Amygdala (tissue), 56 donors: ENCODE data around the gene DDX31.
A peak's percentile ranks its signal among the peaks of the same experiment; 100 is the strongest.

ENCODE experiments used
- DNase-seq, 56 donors: peaks; one replicate each; lab custom pipeline; 2025; lab: John Stamatoyannopoulos, UW

The DDX31 gene

DNA sequence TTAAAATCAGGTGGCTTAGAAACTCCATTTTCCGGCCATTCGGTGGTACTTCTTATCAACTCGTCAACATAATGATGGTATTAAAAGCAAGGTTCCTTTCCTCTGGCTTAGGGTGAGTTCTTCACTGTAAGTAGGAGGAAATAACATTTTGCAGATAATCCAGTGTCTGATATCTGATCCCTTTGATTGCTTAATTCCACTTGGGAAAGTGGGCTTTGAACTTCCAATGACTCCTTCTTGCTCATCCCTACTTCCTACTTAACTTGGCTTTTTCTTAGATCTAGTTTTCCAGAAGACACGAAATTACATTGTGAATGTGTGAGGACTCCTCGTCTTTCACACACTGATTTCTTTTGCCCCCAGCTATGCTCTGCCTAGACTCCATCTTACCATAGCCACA is 31.5 kb downstream of the DDX31 start:
- no peak for DNase-seq

- DNase-seq = no peak
Observed at GRCh38 chr9:132637801-132638200, 32.0 kb downstream of the DDX31 start.

GRCh38 chr9:132637351-132637750 is 32.4 kb downstream of the DDX31 start:
- DNase-seq = no peak

DNA sequence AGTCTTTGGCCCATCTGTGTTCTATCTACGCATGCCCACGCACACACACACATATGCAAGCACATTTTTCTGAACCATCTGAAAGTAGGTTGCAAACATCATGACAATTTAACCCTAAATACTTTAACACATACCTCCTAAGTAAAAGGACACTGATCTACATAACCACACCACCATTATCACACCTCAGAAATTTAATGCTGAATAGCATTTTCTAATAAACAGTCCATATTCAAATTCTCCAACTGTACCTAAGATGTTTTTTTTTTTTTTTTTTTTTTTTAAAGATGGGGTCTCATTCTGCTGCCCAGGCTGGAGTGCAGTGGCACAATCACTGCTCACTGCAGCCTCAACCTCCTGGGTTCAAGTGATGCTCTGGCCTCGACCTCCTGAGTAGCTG is 35.5 kb downstream of the DDX31 start:
- no peak for DNase-seq

DNA sequence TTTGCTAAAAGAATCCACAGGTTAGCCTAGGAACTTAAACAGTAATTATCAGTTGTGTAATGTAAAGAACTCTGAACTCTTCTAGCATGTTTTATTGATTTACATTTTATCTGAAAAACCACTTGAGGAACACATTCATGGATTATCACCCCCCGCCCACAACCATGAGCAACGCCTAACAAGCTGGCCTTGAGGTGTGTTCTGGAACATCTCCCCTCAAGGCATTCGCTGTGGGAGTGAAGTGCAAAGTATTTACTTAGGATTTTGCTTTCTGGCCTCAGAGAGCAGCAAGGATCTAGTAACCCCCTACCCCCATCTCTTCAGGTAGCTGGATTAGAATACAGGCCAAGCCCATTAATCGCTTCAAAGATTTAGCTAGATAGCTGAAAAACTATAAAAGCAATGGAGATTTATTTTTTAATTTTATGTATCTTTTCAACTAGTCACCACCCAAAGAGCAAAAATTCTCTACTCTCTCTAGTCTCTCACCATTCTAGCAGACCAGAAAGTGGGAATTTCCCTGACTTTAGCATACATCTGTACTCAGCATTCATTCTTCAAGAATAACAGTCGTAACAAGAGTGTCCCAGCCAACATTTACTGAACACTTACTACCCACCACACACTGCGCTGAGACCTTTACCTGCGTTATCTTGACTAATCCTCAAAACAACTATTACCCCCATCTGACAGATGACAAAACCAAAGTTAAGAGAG is 37.2 kb downstream of the DDX31 start:
- DNase-seq = no peak

GRCh38 chr9:132631685-132632084 is 38.1 kb downstream of the DDX31 start:
- no peak for DNase-seq

GRCh38 chr9:132631280-132631679 is 38.5 kb downstream of the DDX31 start:
- no peak for DNase-seq

DNA sequence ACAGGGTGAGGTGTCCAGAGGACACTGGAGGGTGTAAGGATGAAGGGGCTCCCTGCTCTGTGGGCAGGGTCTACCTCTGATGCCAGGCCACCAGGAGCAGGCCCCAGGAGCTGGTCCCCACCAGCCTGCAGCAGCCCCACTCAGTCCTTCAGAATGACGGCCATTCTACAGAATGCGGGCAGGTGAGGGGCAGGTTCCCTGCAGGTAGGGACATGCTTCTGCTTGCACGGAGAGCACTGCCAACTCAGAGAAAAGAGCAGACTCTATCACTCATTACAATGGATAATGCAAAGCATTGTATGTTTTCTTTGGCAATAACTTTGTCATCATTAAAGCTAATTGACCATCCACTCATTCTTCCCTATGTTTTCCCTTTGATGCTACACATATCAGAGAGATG is 39.0 kb downstream of the DDX31 start:
- DNase-seq = no peak

- DNase-seq = no peak
Observed at GRCh38 chr9:132630116-132630515, 39.7 kb downstream of the DDX31 start.

DNA sequence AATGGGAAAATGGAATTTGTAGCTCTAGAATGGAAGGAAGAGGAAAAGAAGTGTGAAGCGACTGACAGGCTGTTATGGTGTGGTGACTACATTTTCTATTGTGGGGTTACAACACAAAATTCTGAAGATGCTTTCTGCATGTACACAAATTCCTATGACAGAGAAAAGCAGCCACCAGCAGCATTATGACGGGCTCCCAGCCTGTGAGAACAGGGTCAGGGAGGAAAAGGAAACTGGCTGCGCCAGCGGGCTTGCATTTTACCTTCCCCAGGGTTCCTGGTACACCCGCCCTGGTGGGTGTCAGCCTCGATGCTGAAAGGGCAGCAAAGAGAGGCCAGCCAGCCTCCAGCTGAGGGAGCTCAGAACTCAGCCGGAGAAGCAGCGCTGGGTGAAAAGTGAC is 41.0 kb downstream of the DDX31 start:
- no peak for DNase-seq

DNA sequence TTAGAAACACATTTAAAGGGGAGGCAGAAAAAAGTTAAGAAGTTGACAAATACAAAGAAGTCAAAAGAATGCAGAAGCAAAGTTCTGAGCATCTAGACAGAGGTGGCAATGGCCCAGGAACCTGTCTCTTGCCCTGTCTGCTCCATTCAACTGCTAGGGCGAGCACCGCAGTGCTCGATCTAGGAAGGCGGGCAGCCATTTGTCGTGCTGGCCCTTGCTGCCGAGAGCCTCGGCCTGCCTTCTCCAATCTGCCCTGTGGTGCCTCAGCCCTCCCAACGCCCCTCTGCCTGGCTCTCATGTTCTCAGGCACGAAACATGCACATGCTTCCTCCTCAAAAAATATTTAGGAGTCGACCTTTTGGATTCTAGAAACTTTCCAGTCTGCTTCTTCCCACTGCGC is 42.2 kb downstream of the DDX31 start:
- DNase-seq = no peak

DNA sequence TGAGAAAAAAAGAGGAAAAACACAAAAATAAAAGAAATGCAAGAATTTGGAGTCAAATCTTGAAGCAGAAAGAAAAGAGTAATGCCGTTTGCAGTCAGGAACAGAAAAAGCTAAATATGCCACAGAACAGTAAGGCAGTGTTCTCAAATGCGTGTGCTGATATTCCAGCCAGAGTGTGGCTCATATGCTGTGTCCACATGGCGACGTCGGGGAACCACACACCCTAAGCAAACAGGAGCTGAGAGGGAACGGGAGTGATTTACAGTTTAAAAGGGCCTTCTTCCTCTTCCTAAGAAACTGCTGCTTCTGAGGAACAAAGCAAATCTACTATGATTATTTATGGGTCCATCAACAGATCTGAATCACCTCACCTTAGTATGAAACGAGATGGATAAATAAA is 42.7 kb downstream of the DDX31 start:
- DNase-seq = no peak

DNA sequence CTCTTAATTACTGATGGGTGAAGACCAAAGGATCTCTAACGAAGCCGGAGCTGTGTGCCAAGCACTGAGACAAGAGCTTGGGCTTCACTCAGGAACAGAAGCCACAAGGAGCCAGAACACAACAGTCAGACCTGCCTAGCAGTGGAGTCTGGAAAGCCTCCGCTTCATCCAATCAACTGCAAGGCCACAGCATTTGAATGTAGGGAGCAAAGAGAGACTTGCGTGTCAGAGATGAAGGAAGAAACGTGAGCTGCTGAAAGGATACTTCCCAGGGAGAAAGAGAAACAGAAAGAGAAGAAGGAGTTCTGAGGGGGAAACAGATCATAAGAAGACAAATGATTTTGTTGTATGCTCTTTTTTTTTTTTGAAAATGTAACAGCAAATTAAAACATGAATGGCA is 43.5 kb downstream of the DDX31 start:
- DNase-seq = no peak

DNA sequence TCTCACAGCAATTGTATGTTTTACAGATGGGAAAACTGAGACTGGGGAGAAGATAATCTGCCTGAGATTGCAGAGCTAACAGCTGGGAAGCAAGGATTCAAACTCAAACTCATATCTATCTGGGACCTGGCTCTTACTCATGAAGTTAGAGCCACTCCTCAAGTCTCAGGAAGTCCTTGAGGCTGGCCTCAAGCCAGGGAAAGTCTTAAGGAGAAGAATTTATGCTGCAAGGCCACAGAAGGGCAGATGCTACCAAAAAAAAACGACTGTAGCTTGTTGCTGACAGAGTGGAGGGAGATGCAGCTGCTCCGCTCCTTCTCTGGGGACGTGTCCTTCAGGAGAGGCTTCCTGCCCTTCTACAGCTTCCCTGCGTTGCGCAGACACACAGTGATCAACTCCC is 47.6 kb downstream of the DDX31 start:
- no peak for DNase-seq

DNA sequence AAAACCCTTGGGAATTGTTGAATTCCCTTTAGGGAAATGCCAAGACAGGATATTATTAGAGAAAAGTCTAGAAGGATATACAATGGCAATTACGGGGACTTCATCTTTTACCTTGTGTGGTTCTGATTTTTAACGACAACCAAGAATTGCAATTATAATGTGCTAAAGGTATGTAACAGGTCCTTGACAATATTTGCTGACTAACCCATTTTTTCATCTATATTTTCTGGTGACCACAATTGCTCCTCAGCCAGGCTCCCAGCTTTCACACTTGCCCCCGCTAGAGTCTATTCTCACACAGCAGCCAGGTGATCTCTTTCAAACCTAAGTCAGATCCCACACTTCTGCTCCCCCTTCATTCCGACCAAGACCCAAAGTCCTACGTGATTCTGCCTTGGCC is 53.1 kb downstream of the DDX31 start:
- DNase-seq = no peak

DNA sequence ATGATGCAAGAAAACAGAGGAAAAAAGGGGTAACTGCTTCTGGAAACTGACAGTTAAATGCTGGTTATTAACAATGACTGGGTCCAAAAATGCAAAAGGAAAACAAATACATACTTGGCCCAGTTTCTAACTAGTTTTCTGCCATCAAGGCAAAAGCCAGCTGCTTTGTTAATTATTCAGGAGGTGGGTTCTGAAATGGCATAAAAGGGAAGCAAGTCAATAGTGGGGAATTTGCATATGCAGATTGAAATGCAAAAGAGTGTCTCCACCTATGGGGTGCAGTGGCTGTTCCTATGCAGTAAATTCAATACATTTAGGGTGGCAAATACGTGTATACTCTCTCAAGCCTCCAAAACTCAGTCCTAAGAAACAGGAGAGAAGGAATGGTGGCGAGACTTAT is 54.0 kb downstream of the DDX31 start:
- DNase-seq = no peak

DNA sequence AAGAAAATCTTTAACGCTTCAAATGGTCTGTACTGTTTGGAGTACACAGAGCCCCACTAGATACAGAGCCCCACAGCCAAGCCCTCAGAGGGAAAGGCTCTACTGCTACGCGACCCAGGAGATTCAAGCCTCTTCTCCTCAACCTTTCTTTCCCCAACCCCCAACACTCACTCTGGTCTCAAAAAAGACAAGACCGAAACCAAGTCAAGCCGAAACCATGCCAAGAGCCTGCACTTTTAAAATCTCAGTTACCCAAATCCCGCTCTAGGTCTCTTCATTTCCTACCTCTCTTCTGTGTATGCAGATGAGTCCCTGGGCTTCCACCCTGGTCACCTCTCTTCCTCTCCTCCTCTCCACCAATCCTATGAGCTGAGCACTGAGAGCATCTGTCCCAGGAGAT is 55.5 kb downstream of the DDX31 start:
- DNase-seq = no peak

GRCh38 chr9:132610661-132611060 is 59.1 kb downstream of the DDX31 start:
- DNase-seq = no peak

- no peak for DNase-seq
Observed at GRCh38 chr9:132609829-132610228, 60.0 kb downstream of the DDX31 start.

- peak in 2 of 56 donors; percentile 11 to 17 for DNase-seq
Observed at GRCh38 chr9:132609184-132609583, 60.6 kb downstream of the DDX31 start.

GRCh38 chr9:132606066-132606465 is 63.7 kb downstream of the DDX31 start:
- DNase-seq = peak in 1 of 56 donors; percentile 31

DNA sequence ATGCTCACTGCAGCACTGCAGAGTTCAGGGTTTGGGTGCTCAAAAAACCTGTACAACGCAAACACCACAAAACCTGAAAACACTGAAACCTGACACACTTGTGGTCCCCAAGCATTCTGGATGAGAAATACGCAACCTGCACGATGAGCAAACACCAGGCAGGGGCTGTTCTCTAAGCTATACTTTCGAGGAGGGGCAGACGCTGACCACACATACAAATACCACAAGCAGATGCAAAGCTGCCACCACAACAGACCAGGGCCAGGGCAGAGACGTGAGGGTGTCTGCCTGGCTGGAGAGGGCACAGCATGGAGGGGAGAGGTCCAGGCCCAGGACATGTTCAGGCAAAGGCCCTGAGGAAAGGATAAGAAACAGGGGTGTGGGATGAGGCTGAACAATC is 64.4 kb downstream of the DDX31 start:
- no peak for DNase-seq

DNA sequence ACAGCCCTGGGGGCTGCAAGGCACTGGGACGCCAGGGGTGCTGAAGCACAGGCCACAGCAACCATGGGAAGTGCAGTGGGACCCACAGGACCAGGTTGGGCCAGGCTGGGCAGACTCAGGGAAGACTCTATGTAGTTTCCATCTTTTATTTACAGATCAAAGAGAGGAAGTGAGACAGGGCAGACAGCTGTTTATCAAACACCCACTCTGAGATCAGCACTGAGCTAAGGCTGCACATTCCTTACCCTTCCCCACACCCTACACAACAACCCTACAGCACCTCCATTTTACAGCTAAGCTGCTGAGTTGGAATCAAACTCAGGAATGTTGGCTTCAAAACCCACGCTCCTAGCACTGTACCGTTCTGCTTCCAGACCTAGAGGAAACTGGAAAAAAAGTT is 67.6 kb downstream of the DDX31 start:
- no peak for DNase-seq
